Right lobe of liver (tissue), 6 donors: ENCODE results near the gene PFKFB4. TPM values are rescaled to one million over a fixed set of nuclear protein-coding genes. Genes with fewer than 3 reads are reported as not detected.

Source experiments
- ATAC-seq, 4 donors: fragments of 200-7000 bp; cut with Tn5 transposase; one replicate each; pipeline ENCODE4 v1.9.1; 2020; ENCODE audit warnings: mild to moderate bottlenecking in 4 of 4, moderate library complexity in 4 of 4
- DNase-seq, 3 donors: peaks; one replicate each; pipeline ENCODE4 v3.0.0-alpha.2; 2020
- H3K27ac ChIP-seq, 3 donors: fragments of 200-600 bp; one replicate each; pipeline ENCODE4 v1.8.0; 2022
- H3K27me3 ChIP-seq, 2 donors: fragments of 200-600 bp; one replicate each; pipeline ENCODE4 v1.8.0; 2022
- H3K36me3 ChIP-seq, 4 donors: fragments of 200-600 bp; sonication (generic) in 1 of 4; one replicate each; pipeline versions ENCODE4 v1.5.1 to v1.8.0; 2017 to 2022; ENCODE audit warnings: control low read depth in 1 of 4
- H3K4me1 ChIP-seq, 4 donors: fragments of 200-600 bp; sonication (generic) in 1 of 4; one replicate each; pipeline versions ENCODE4 v1.5.1 to v1.8.0; 2017 to 2022; ENCODE audit warnings: control low read depth in 1 of 4
- H3K4me3 ChIP-seq, 3 donors: fragments of 200-600 bp; one replicate each; pipeline ENCODE4 v1.8.0; 2022
- H3K9me3 ChIP-seq, 4 donors: fragments of 200-600 bp; sonication (generic) in 1 of 4; one replicate each; pipeline versions ENCODE4 v1.5.1 to v1.8.0; 2017 to 2022; ENCODE audit warnings: control low read depth in 1 of 4
- CTCF ChIP-seq, 4 donors: fragments of 200-600 bp in 3 of 4; fragments of 450-650 bp in 1 of 4; IDR thresholded peaks; one replicate each; pipeline versions ENCODE4 v1.5.1 to v1.8.0; 2016 to 2022; ENCODE audit warnings: antibody characterized with exemption in 4 of 4, mild to moderate bottlenecking in 2 of 4
- POLR2A ChIP-seq: fragments of 450-650 bp; IDR thresholded peaks from one replicate; pipeline ENCODE4 v1.6.1; 2017; ENCODE audit warnings: antibody characterized with exemption, mild to moderate bottlenecking
- WGBS: methylation state at CpG from one replicate; pipeline ENCODE4 v1.1.6; 2018; ENCODE audit warnings: low coverage, low lambda C conversion rate; ENCODE audit not compliant: insufficient coverage; ENCODE audit errors: missing lambda C conversion rate; 5-methylcytosine and 5-hydroxymethylcytosine counted together
- intact Hi-C, 2 donors: fragments of 100-400 bp; cut with DNase I; formaldehyde crosslinking; loops; one replicate each; pipeline versions ENCODE4 v1.11.2 to v1.14.1; 2022
- total RNA-seq, 6 experiments: library from RNA; depleted of rRNA in 2 of 6; stranded (reverse); fragments of >200 nt in 2 of 6; fragmentation: NEBNext Ultra II Directional in 3 of 6; extraction: Animal tissue kit (Norgen Biotek cat#: 25700) in 3 of 6; gene quantifications; one replicate each; pipeline versions ENCODE4 v1.1.0 to v1.2.4, GENCODE V29; 2016 to 2023
- donor health status: DM: no; HTN: yes; CAD: no.
- donor health status: DM: no; HTN: no; CAD: no.
- donor health status: DM: no; HTN: no; CAD: no.
- donor health status: DM: no; HTN: yes; CAD: no.
- donor health status: DM: no; HTN: yes; CAD: no.

PFKFB4 gene
- total RNA-seq, 6 experiments from 2014 or later, result 0.59 to 10.8 (median 1.4) TPM

DNA sequence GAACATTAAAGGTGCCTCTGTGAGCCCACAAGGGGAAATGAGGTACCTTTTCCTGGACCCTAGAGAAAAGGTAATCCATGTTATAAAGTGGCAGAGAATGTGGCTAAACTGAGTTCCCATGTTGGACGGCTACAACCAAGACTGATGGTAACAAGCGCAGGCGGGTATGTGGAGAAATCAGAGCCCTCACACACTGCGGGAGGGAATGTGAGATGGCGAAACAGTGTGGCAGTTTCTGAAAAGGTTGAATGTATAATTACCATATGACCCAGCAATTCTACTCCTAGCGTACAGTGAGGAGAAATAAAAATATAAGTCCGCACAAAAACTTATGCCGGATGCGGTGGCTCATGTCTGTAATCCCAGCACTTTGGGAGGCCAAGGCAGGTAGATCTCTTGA lies 28.6 kb downstream of the PFKFB4 start:
- Histone ChIP-seq H3K4me1 (no peaks in the 10 kb centered on the region), H3K4me3 (no peak overlapping the region), H3K27me3 (no peaks in the 10 kb centered on the region), H3K9me3 (no peaks in the 10 kb centered on the region), H3K27ac (no peak overlapping the region), H3K36me3 (no peaks in the 10 kb centered on the region)
- intact Hi-C loops, result no loop called here
- ATAC-seq (no peak), DNase-seq (no peak)
- WGBS, result 76% methylated on average over 7 of the region's 9 CpGs
- TF ChIP-seq CTCF (IDR thresholded peaks at IDR 0.05) (no peak), POLR2A (no peak)

DNA sequence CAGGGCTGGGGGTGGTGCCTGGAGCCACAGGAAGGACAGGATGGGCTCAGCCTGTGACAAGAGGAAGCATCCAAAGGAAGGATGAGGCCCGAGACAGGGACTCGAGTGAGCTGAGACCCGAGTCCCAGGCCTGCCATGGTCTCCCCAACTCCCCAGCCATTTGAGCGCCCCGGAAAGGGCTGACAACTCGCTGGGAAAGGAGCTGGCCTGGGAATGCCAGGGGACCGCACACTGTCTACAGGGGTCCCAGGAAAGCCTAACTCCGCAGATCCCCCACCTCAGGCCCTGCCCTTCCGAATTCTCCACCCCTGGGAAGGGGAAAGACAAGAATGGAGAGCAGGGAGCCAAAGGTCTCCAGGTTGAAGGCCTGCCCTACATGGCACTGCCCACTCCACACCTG lies 31.6 kb downstream of the PFKFB4 start:
- ATAC-seq (no peak), DNase-seq (no peak)
- Histone ChIP-seq H3K4me1 (no peaks in the 10 kb centered on the region), H3K27me3 (no peaks in the 10 kb centered on the region), H3K36me3 (no peaks in the 10 kb centered on the region), H3K4me3 (no peak overlapping the region), H3K27ac (no peak overlapping the region), H3K9me3 (no peaks in the 10 kb centered on the region)
- TF ChIP-seq CTCF (IDR thresholded peaks at IDR 0.05) (no peak), POLR2A (no peak)
- intact Hi-C loops, result no loop called here
- WGBS, result no CpG with 5 or more reads among the region's 9 CpGs

- 100% methylated on average over 1 of the region's 6 CpGs for WGBS
- Histone ChIP-seq H3K27me3 (no peaks in the 10 kb centered on the region), H3K4me3 (no peak overlapping the region), H3K36me3 (no peaks in the 10 kb centered on the region), H3K4me1 (no peaks in the 10 kb centered on the region), H3K9me3 (no peaks in the 10 kb centered on the region), H3K27ac (no peak overlapping the region)
- DNase-seq (no peak), ATAC-seq (no peak)
- TF ChIP-seq POLR2A (no peak), CTCF (IDR thresholded peaks at IDR 0.05) (no peak)
- intact Hi-C loops, result no loop called here
These were observed 35.0 kb downstream of the PFKFB4 start for GRCh38 chr3:48521635-48522034.

DNA sequence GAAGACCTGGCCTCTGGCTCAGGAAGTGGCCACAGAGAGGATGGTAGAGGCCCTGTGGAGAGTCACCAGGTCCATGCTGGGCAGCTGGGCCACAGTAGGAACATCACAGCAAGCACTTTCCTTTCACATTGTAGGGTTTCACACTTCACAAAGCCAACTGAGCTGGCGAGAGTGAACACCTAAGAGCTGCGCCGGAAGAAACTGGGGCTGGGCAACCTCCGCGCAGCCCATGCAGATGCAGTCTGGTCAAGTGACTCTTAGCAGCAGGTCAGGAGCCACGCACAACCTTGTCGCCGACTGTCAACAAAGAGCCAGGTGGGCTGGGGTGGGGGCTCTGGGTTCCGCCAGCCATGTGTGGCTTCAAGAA lies 37.3 kb downstream of the PFKFB4 start:
- H3K9me3 ChIP-seq, result no peaks in the 10 kb centered on the region
- H3K27me3 ChIP-seq, result no peaks in the 10 kb centered on the region
- H3K27ac ChIP-seq, result no peak overlapping the region
- H3K4me3 ChIP-seq, result no peak overlapping the region
- no CpG with 5 or more reads among the region's 9 CpGs for WGBS
- H3K36me3 ChIP-seq, result no peaks in the 10 kb centered on the region
- ATAC-seq (no peak), DNase-seq (no peak)
- no peaks in the 10 kb centered on the region for H3K4me1 ChIP-seq
- TF ChIP-seq POLR2A (no peak), CTCF (IDR thresholded peaks at IDR 0.05) (no peak)
- intact Hi-C loops, result no loop called here

DNA sequence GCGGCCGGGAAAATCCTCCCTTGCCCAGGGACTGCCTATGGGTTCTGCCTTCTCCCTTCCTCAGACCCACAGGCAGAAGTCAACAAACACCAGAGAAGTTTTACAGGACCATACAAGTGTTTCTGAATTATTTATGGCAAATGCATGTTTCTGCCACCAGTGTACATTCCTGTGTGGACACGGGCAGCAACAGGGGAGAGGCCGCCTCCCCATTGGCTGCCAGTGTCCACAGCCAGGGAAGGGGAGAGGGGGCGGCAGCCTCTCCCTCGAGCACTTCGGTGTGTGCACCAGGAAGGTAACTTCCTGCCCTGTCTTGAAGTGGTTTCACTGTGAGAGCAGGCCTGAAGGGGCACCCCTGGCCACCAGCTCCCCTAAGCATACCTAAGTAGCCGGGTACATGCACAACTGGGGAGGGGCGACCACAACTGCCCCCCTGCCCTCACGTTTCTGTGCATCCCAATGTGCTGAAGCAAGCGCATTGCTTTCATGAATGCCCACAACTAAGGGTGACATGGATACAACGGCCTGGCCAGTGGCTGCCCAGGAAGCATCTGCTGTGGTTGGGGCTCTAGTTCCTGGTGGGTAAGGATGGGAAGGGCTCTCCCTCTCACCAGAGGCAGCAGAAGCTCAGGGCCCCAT lies 37.8 kb downstream of the PFKFB4 start:
- no peak for DNase-seq
- TF ChIP-seq POLR2A (no peak), CTCF (IDR thresholded peaks at IDR 0.05) (no peak)
- H3K27ac ChIP-seq, result no peak overlapping the region
- no peak overlapping the region for H3K4me3 ChIP-seq
- H3K9me3 ChIP-seq, result no peaks in the 10 kb centered on the region
- no peaks in the 10 kb centered on the region for H3K27me3 ChIP-seq
- H3K36me3 ChIP-seq, result no peaks in the 10 kb centered on the region
- intact Hi-C loops, result no loop called here
- ATAC-seq, result no peak
- H3K4me1 ChIP-seq, result no peaks in the 10 kb centered on the region
- 58% methylated on average over 5 of the region's 12 CpGs for WGBS
